ES-I3 (cell line): ENCODE results near the gene THYN1.
"Not testable (repeated sequence)": the region's sequence is repeated elsewhere in the genome, so short reads cannot be mapped to it uniquely, and the experiment has no call there.

ENCODE experiments used
- H3K36me3 ChIP-seq: 2 replicates; pipeline ENCODE4 v1.6.1; 2013; ENCODE audit warnings: mild to moderate bottlenecking, low read length, control low read depth, moderate library complexity; ENCODE audit not compliant: insufficient read depth
- H3K4me1 ChIP-seq: 2 replicates; pipeline ENCODE4 v1.6.1; 2013; ENCODE audit warnings: mild to moderate bottlenecking, control low read depth, low read length; ENCODE audit not compliant: insufficient read depth
- H3K9ac ChIP-seq: 2 replicates; pipeline ENCODE4 v1.6.1; 2013; ENCODE audit warnings: low read depth, mild to moderate bottlenecking, low read length, moderate library complexity
- H3K9me3 ChIP-seq: 2 replicates; pipeline ENCODE4 v1.6.1; 2013; ENCODE audit warnings: mild to moderate bottlenecking, low read length, moderate library complexity; ENCODE audit not compliant: control insufficient read depth, insufficient read depth

The THYN1 gene

GRCh38 chr11:134281635-134282034 lies 28.5 kb upstream of the THYN1 start:
- not testable (repeated sequence) for H3K9ac ChIP-seq, H3K36me3 ChIP-seq, H3K4me1 ChIP-seq, H3K9me3 ChIP-seq

- H3K9ac ChIP-seq, result no peak overlapping the region
- no peaks in the 10 kb centered on the region for H3K9me3 ChIP-seq
- H3K36me3 ChIP-seq, result no peaks in the 10 kb centered on the region
- H3K4me1 ChIP-seq, result peaks cover 11% of the 10 kb centered on the region; the same call in 1 of the 2 replicates
Observed at GRCh38 chr11:134278356-134278755, 25.2 kb upstream of the THYN1 start.

DNA sequence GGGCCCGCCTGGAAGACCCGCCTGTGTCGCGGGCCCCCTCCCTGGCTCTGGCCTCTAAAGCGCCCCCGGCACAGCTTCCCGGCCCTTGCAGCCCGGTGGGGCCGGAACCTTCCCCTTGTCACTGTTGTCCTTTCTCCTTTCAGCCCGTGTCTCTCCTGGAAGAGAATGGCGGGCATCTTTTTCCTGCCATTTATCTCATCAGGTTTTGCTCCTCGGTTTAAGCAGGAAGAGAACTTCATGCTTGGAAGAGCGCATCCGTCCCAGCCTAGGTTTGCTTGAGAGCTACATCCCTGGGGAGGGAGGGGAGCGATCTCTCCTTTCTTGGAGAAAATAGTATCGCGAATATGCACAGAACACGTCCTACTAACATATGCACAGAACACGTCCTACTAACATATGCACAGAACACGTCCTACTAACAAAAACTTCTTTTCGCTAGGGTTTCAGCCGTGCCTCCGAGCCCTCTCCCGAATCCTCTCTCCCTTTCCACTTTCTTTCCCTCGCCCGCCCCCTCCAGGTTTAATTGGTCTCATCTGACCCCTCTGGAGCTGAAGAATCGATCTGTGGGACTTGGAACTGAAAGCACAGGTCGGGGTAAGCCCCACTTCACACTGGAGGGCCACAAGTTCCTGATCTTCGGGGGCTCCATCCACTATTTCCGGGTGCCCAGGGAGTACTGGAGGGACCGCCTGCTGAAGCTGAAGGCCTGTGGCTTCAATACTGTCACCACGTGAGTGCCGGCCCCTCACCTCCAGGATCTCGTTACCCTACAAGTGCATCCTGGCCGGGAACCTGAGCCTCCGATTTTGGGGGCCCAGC lies 24.2 kb upstream of the THYN1 start:
- Histone ChIP-seq H3K9ac (peak overlapping the region; percentile 89), H3K9me3 (no peaks in the 10 kb centered on the region), H3K4me1 (peaks cover 15% of the 10 kb centered on the region), H3K36me3 (no peaks in the 10 kb centered on the region)

DNA sequence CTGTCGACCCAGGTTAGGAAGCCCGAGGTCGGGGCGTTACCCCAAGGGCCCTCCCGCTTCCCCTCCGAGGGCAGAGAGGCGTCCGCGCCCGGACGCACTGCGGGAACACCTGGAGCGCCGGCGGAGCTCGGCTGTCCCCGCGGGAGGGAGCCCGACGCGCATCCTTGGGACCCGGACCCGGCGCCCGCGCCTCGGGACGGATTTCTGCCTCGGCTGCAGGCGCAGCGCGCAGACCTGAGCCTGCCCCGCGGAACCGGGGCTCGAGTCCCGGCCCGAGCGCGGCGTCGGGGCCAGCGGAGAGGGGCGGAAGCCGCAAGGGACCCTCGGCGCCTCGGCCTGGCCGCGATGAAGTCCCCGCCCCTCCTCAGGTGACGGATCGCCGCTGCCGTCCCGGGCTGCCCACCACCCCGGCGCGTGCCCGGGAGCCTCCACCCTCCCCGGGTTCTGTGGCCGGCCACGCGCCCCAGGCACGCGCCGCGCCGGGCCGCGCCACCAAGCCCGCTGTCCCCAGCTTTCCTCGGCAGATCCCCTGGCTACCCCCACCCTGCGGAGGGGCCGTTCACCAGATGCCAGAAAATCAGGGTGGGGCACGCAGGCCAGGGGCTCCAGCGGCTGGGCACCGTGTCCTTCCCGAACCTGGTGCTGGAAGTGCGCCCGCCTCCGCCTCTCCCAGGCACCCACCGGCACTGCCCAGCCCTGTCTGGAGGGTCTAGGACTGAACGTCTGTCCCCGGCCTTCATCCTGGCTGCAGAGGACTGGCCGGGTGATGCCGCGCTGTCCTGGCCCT lies 23.4 kb upstream of the THYN1 start:
- H3K9ac ChIP-seq, result peak overlapping the region; percentile 89
- no peaks in the 10 kb centered on the region for H3K9me3 ChIP-seq
- H3K4me1 ChIP-seq, result peaks cover 18% of the 10 kb centered on the region
- no peaks in the 10 kb centered on the region for H3K36me3 ChIP-seq

- H3K36me3 ChIP-seq, result no peaks in the 10 kb centered on the region
- peak within 1 kb of the TSS; percentile 89 for H3K9ac ChIP-seq
- H3K9me3 ChIP-seq, result no peaks in the 10 kb centered on the region
- peaks cover 18% of the 10 kb centered on the region for H3K4me1 ChIP-seq
Observed at GRCh38 chr11:134275534-134276395, 22.6 kb upstream of the THYN1 start, which contains the start of gene GLB1L3. Gene GLB1L3, plus strand, starts transcription at chr11:134276379. Its CDS starts 362 bp downstream, at chr11:134276741.

DNA sequence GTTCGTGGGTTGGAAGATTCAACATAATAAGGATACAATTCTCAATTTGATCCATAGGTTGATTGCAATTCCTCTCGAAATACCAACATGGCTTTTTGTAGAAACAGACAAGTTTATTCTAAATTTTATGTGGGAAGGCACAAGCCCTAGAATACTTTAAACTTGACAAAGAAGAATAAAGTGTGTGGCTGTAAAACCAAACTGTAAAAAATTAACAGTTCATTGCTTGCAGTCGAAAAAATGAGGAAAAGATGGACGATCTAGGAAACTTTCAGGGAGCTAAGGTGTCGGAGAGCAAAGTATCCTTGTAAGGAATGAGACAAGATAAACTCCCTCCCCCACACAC lies 22.0 kb upstream of the THYN1 start:
- Histone ChIP-seq H3K4me1 (peaks cover 18% of the 10 kb centered on the region), H3K9ac (peak overlapping the region; percentile 89), H3K36me3 (no peaks in the 10 kb centered on the region), H3K9me3 (no peaks in the 10 kb centered on the region)

DNA sequence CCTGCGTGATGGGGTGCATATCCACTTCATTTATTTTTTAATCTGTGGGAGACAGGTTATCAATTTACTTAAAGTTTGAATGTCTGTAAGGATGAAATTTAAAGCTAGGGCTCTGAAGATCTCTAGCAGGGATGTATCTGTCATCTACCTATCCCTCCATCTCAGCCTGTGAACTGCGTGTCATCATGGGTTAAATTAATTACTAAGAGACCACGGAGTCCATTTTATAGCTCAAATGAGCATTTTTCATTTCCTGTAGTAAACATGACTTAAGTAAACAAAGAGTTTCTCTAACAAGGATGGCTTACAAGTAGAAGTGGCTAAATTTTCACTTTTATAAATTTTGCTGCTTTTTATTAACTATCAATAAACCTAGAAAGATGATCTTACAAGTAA lies 20.2 kb upstream of the THYN1 start:
- Histone ChIP-seq H3K9ac (peak overlapping the region; percentile 5; the same call in 1 of the 2 replicates), H3K36me3 (no peaks in the 10 kb centered on the region), H3K9me3 (no peaks in the 10 kb centered on the region), H3K4me1 (peaks cover 18% of the 10 kb centered on the region)

DNA sequence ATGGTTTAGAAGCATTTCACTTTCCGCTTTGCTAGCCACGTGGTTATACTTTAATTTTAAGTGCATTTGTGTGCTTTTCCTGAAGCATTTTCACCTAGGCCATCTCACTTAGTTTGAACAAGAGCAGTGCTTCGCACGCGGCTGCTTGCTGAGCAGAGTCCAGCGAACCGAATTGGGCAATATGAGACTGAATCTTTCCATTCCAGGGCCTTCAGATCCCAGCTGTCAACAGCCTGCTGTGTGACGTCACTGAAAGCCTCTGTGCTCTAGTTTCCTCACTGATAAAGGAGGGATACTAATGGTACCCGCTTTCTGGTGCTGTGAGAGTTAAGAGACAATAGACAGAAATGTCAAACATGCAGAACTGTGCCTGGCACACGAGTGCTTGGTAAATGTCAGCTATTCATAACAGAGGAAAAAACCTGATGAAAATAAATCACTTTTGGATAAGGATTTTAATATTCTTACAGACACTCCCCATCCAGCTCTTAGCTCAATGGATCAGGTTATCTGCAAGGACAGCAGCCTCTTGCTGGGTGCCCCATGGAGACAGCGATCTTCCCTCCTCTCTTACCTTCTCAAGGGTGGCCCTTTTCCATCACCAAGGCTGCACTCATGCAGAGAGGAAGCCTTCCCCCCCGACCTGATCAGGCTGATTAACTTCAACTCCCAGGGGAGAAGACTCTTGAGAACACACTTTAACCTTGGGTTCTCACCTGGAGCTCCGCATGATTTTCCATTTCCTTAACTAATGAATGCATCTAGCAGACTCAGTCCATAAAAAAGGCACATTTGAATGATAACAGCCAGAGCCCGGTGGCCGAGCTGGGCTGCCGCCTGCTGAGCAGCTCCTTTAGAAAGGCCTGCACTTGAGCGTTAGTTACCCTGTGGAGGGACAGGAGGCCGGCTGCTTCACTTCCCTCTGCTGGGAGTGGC lies 19.5 kb upstream of the THYN1 start:
- Histone ChIP-seq H3K4me1 (peaks cover 18% of the 10 kb centered on the region), H3K9ac (peak overlapping the region; percentile 5; the same call in 1 of the 2 replicates), H3K36me3 (no peaks in the 10 kb centered on the region), H3K9me3 (no peaks in the 10 kb centered on the region)

GRCh38 chr11:134271978-134272377 lies 18.8 kb upstream of the THYN1 start:
- Histone ChIP-seq H3K4me1 (peaks cover 23% of the 10 kb centered on the region), H3K9me3 (no peaks in the 10 kb centered on the region), H3K36me3 (no peaks in the 10 kb centered on the region), H3K9ac (no peak overlapping the region)

GRCh38 chr11:134270250-134270714 lies 17.1 kb upstream of the THYN1 start:
- Histone ChIP-seq H3K9ac (no peak overlapping the region), H3K9me3 (no peaks in the 10 kb centered on the region), H3K4me1 (peaks cover 28% of the 10 kb centered on the region), H3K36me3 (no peaks in the 10 kb centered on the region)

DNA sequence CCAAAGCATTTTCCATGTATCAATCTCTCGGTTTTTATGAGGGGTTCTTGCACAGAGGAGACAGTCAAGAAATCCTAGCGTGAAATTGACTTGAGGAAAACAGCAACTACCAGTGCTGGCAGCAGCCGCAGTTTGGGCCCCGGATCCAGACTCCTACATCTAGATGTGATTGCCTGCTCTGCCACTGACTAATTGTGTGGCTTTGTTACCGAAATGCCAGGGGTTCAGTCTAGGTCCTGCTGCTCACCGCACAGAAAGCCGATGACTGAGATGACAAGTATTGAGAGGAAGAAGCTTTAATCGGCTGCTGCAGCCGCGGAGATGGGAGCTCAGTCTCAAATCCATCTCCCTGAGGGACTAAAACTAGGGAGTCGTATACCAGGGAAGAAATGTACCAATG lies 14.8 kb upstream of the THYN1 start:
- Histone ChIP-seq H3K9me3 (no peaks in the 10 kb centered on the region), H3K4me1 (peaks cover 17% of the 10 kb centered on the region), H3K9ac (no peak overlapping the region), H3K36me3 (no peaks in the 10 kb centered on the region)

- Histone ChIP-seq H3K4me1 (peaks cover 14% of the 10 kb centered on the region), H3K9ac (no peak overlapping the region), H3K9me3 (no peaks in the 10 kb centered on the region), H3K36me3 (no peaks in the 10 kb centered on the region)
Observed at GRCh38 chr11:134267461-134267860, 14.3 kb upstream of the THYN1 start.

- Histone ChIP-seq H3K9me3 (no peaks in the 10 kb centered on the region), H3K36me3 (no peaks in the 10 kb centered on the region), H3K9ac (no peak overlapping the region), H3K4me1 (peaks cover 10% of the 10 kb centered on the region)
Observed at GRCh38 chr11:134266841-134267251, 13.7 kb upstream of the THYN1 start.
